IPS-18c (cell line): ENCODE data around the gene STK39.

Source experiments
- H3K4me3 ChIP-seq: 2 replicates; pipeline ENCODE4 v1.7.0; 2013; ENCODE audit warnings: low read depth, mild to moderate bottlenecking, low read length, moderate library complexity; ENCODE audit not compliant: insufficient read depth
- H3K9me3 ChIP-seq: one replicate; pipeline ENCODE4 v1.6.1; 2013; ENCODE audit warnings: mild to moderate bottlenecking, low read length, moderate library complexity; ENCODE audit not compliant: control insufficient read depth, insufficient read depth

The STK39 gene

GRCh38 chr2:168158586-168158985 is 88.8 kb downstream of the STK39 start:
- Histone ChIP-seq H3K4me3 (no peak overlapping the region), H3K9me3 (no peaks in the 10 kb centered on the region)

- H3K9me3 ChIP-seq = no peaks in the 10 kb centered on the region
- H3K4me3 ChIP-seq = no peak overlapping the region
Observed at GRCh38 chr2:168157926-168158325, 89.5 kb downstream of the STK39 start.

- Histone ChIP-seq H3K9me3 (no peaks in the 10 kb centered on the region), H3K4me3 (no peak overlapping the region)
Observed at GRCh38 chr2:168157070-168157469, 90.3 kb downstream of the STK39 start.

- no peaks in the 10 kb centered on the region for H3K9me3 ChIP-seq
- H3K4me3 ChIP-seq = no peak overlapping the region
Observed at GRCh38 chr2:168156661-168157060, 90.7 kb downstream of the STK39 start.

GRCh38 chr2:168155680-168156079 is 91.7 kb downstream of the STK39 start:
- no peaks in the 10 kb centered on the region for H3K9me3 ChIP-seq

GRCh38 chr2:168155046-168155445 is 92.3 kb downstream of the STK39 start:
- Histone ChIP-seq H3K4me3 (no peak overlapping the region), H3K9me3 (no peaks in the 10 kb centered on the region)

More at GRCh38 chr2:168155680-168156079, 91.7 kb downstream of the STK39 start:
- H3K4me3 ChIP-seq = no peak overlapping the region

- H3K9me3 ChIP-seq = no peaks in the 10 kb centered on the region
- no peak overlapping the region for H3K4me3 ChIP-seq
Observed at GRCh38 chr2:168152902-168153530, 94.4 kb downstream of the STK39 start.

GRCh38 chr2:168149986-168150385 is 97.4 kb downstream of the STK39 start:
- H3K4me3 ChIP-seq = no peak overlapping the region
- no peaks in the 10 kb centered on the region for H3K9me3 ChIP-seq

- Histone ChIP-seq H3K9me3 (no peaks in the 10 kb centered on the region), H3K4me3 (no peak overlapping the region)
Observed at GRCh38 chr2:168149150-168149974, 98.0 kb downstream of the STK39 start.

- Histone ChIP-seq H3K9me3 (no peaks in the 10 kb centered on the region), H3K4me3 (no peak overlapping the region)
Observed at GRCh38 chr2:168147830-168148794, 99.3 kb downstream of the STK39 start.

GRCh38 chr2:168146892-168147810 is 100.2 kb downstream of the STK39 start:
- Histone ChIP-seq H3K9me3 (no peaks in the 10 kb centered on the region), H3K4me3 (no peak overlapping the region)

- Histone ChIP-seq H3K9me3 (no peaks in the 10 kb centered on the region), H3K4me3 (no peak overlapping the region)
Observed at GRCh38 chr2:168145426-168146310, 101.7 kb downstream of the STK39 start.

GRCh38 chr2:168145011-168145410 is 102.4 kb downstream of the STK39 start:
- H3K9me3 ChIP-seq = no peaks in the 10 kb centered on the region
- H3K4me3 ChIP-seq = no peak overlapping the region

GRCh38 chr2:168143813-168144212 is 103.6 kb downstream of the STK39 start:
- H3K4me3 ChIP-seq = no peak overlapping the region

GRCh38 chr2:168140892-168141291 is 106.5 kb downstream of the STK39 start:
- H3K4me3 ChIP-seq = no peak overlapping the region
- no peaks in the 10 kb centered on the region for H3K9me3 ChIP-seq

More at GRCh38 chr2:168143813-168144212, 103.6 kb downstream of the STK39 start:
- H3K9me3 ChIP-seq = no peaks in the 10 kb centered on the region

- H3K9me3 ChIP-seq = no peaks in the 10 kb centered on the region
Observed at GRCh38 chr2:168139852-168140251, 107.5 kb downstream of the STK39 start.

More at GRCh38 chr2:168139852-168140251, 107.5 kb downstream of the STK39 start:
- no peak overlapping the region for H3K4me3 ChIP-seq
